NAMALWA (cell line): ENCODE data around the gene RAPGEF3.
A peak's percentile ranks its signal among the peaks of the same experiment; 100 is the strongest.

Source experiments
- DNase-seq: peaks from one replicate; pipeline ENCODE4 v3.0.0-alpha.2; 2015; ENCODE audit warnings: low spot score

The RAPGEF3 gene

GRCh38 chr12:47757364-47757839, 1.3 kb downstream of the RAPGEF3 start:
- DNase-seq = no peak

GRCh38 chr12:47755655-47756562, 2.8 kb downstream of the RAPGEF3 start:
- no peak for DNase-seq

GRCh38 chr12:47754881-47755280, 3.8 kb downstream of the RAPGEF3 start:
- no peak for DNase-seq

- no peak for DNase-seq
Observed at GRCh38 chr12:47754126-47754525, 4.6 kb downstream of the RAPGEF3 start.

GRCh38 chr12:47753021-47754001, 5.4 kb downstream of the RAPGEF3 start:
- no peak for DNase-seq

- no peak for DNase-seq
Observed at GRCh38 chr12:47752552-47752951, 6.1 kb downstream of the RAPGEF3 start.

GRCh38 chr12:47752121-47752520, 6.6 kb downstream of the RAPGEF3 start:
- no peak for DNase-seq

GRCh38 chr12:47751561-47751960, 7.1 kb downstream of the RAPGEF3 start:
- DNase-seq = no peak

GRCh38 chr12:47750916-47751470, 7.7 kb downstream of the RAPGEF3 start:
- no peak for DNase-seq

- DNase-seq = no peak
Observed at GRCh38 chr12:47750229-47750798, 8.4 kb downstream of the RAPGEF3 start.

- DNase-seq = no peak
Observed at GRCh38 chr12:47748899-47749298, 9.8 kb downstream of the RAPGEF3 start.

GRCh38 chr12:47748507-47748828, 10.2 kb downstream of the RAPGEF3 start:
- DNase-seq = no peak

GRCh38 chr12:47747596-47748506, 10.8 kb downstream of the RAPGEF3 start:
- no peak for DNase-seq

GRCh38 chr12:47747126-47747525, 11.6 kb downstream of the RAPGEF3 start:
- peak; percentile 60 for DNase-seq

GRCh38 chr12:47746523-47746922, 12.2 kb downstream of the RAPGEF3 start:
- no peak for DNase-seq

- DNase-seq = no peak
Observed at GRCh38 chr12:47746073-47746472, 12.6 kb downstream of the RAPGEF3 start.

GRCh38 chr12:47745485-47746041, 13.1 kb downstream of the RAPGEF3 start:
- DNase-seq = no peak

- DNase-seq = no peak
Observed at GRCh38 chr12:47744778-47745436, 13.8 kb downstream of the RAPGEF3 start.

- DNase-seq = no peak
Observed at GRCh38 chr12:47744005-47744651, 14.6 kb downstream of the RAPGEF3 start.
